Gastroesophageal sphincter (tissue), 4 donors: ENCODE results near the gene MSX1. TPM values are rescaled to one million over a fixed set of nuclear protein-coding genes. Genes with fewer than 3 reads are reported as not detected.

Source experiments
- ATAC-seq: fragments of 150-250 bp; one replicate; pipeline ENCODE4 v1.9.1; 2016; ENCODE audit warnings: mild to moderate bottlenecking, moderate library complexity
- H3K27ac ChIP-seq, 4 donors: fragments of 200-600 bp; sonication (generic) in 3 of 4; 1 replicate in 3 of 4; 2 replicates in 1 of 4; pipeline ENCODE4 v1.5.1; 2016 to 2019
- H3K27me3 ChIP-seq: fragments of 200-600 bp; sonication (generic); one replicate; pipeline ENCODE4 v1.5.1; 2019
- H3K36me3 ChIP-seq, 2 donors: fragments of 200-600 bp; sonication (generic); one replicate each; pipeline ENCODE4 v1.5.1; 2019; ENCODE audit warnings: control low read depth in 1 of 2
- H3K4me1 ChIP-seq, 3 donors: fragments of 200-600 bp; sonication (generic); 1 replicate in 2 of 3; 2 replicates in 1 of 3; pipeline ENCODE4 v1.5.1; 2016 to 2019; ENCODE audit warnings: control low read depth in 2 of 3
- H3K4me3 ChIP-seq, 2 donors: fragments of 200-600 bp; sonication (generic); one replicate each; pipeline ENCODE4 v1.5.1; 2019; ENCODE audit warnings: mild to moderate bottlenecking in 1 of 2, moderate library complexity in 1 of 2
- H3K9me3 ChIP-seq, 3 donors: fragments of 200-600 bp; sonication (generic); one replicate each; pipeline ENCODE4 v1.5.1; 2017 to 2019; ENCODE audit warnings: control low read depth in 2 of 3
- CTCF ChIP-seq, 4 experiments: fragments of 200-600 bp in 2 of 4; fragments of 450-650 bp in 2 of 4; sonication (generic) in 1 of 4; IDR thresholded peaks; one replicate each; pipeline ENCODE4 v1.5.1; 2017 to 2019; ENCODE audit warnings: antibody characterized with exemption in 4 of 4, mild to moderate bottlenecking in 2 of 4, moderate library complexity in 2 of 4
- EP300 ChIP-seq: sonication (generic); formaldehyde crosslinking; IDR thresholded peaks from one replicate; pipeline ENCODE4 v1.6.1; 2017; ENCODE audit warnings: antibody characterized with exemption, mild to moderate bottlenecking
- POLR2A ChIP-seq, 2 donors: fragments of 450-650 bp; IDR thresholded peaks; one replicate each; pipeline ENCODE4 v1.6.1; 2017; ENCODE audit warnings: antibody characterized with exemption in 2 of 2, mild to moderate bottlenecking in 2 of 2, moderate library complexity in 1 of 2
- POLR2AphosphoS5 ChIP-seq: sonication (generic); formaldehyde crosslinking; IDR thresholded peaks from one replicate; pipeline ENCODE4 v1.6.1; 2017; ENCODE audit warnings: antibody characterized with exemption
- WGBS, 2 donors: methylation state at CpG; one replicate each; pipeline ENCODE4 v1.1.5; 2018; ENCODE audit warnings: low coverage in 1 of 2; 5-methylcytosine and 5-hydroxymethylcytosine counted together
- total RNA-seq, 4 donors: library from RNA; depleted of rRNA; stranded (reverse); fragments of >200 nt; gene quantifications; one replicate each; pipeline ENCODE4 v1.1.0, GENCODE V29; 2016

The MSX1 gene
- total RNA-seq, 4 donors from 2014 or later: 2.0 to 5.3 (median 2.4) TPM

- H3K4me1 ChIP-seq: no peaks in the 10 kb centered on the region
- no peak overlapping the region for H3K4me3 ChIP-seq
- H3K9me3 ChIP-seq: peaks cover 0 to 16% (median 0%) of the 10 kb centered on the region in 3 donors
- WGBS, 2 donors: 41 to 50% methylated on average over 8 to 9 of the region's 16 CpGs
- H3K27me3 ChIP-seq: peaks cover 37% of the 10 kb centered on the region
- TF ChIP-seq CTCF (IDR thresholded peaks at IDR 0.05) (no peak), POLR2A (IDR thresholded peaks at IDR 0.05) (no peak), EP300 (no peak), POLR2AphosphoS5 (no peak)
- no peak for ATAC-seq
- H3K27ac ChIP-seq: no peak overlapping the region
- no peaks in the 10 kb centered on the region for H3K36me3 ChIP-seq
These were observed 20.3 kb upstream of the MSX1 start for GRCh38 chr4:4838936-4839810.

- peaks cover 0 to 10% (median 0%) of the 10 kb centered on the region in 3 donors for H3K9me3 ChIP-seq
- WGBS, 2 donors: 38% methylated on average over 4 of the region's 9 CpGs; no CpG with 5 or more reads in 1 of the 2 donors
- no peaks in the 10 kb centered on the region for H3K4me1 ChIP-seq
- peaks cover 48% of the 10 kb centered on the region for H3K27me3 ChIP-seq
- no peak for TF ChIP-seq POLR2AphosphoS5
- TF ChIP-seq CTCF (IDR thresholded peaks at IDR 0.05): no peak
- no peak for TF ChIP-seq EP300
- TF ChIP-seq POLR2A (IDR thresholded peaks at IDR 0.05): no peak
- no peak for ATAC-seq
- no peak overlapping the region for H3K4me3 ChIP-seq
- H3K36me3 ChIP-seq: no peaks in the 10 kb centered on the region
- no peak overlapping the region for H3K27ac ChIP-seq
These were observed 19.1 kb upstream of the MSX1 start for GRCh38 chr4:4840351-4840750.

GRCh38 chr4:4841156-4841555 lies 18.3 kb upstream of the MSX1 start:
- 83 to 92% methylated on average over 7 to 9 of the region's 9 CpGs for WGBS, 2 donors
- Histone ChIP-seq H3K27me3 (peaks cover 56% of the 10 kb centered on the region), H3K4me1 (no peaks in the 10 kb centered on the region), H3K4me3 (no peak overlapping the region), H3K9me3 (peaks cover 0 to 3% (median 0%) of the 10 kb centered on the region in 3 donors), H3K27ac (no peak overlapping the region), H3K36me3 (no peaks in the 10 kb centered on the region)
- TF ChIP-seq CTCF (IDR thresholded peaks at IDR 0.05) (no peak), POLR2AphosphoS5 (no peak), POLR2A (IDR thresholded peaks at IDR 0.05) (no peak), EP300 (no peak)
- ATAC-seq: no peak

GRCh38 chr4:4842476-4843441 lies 16.7 kb upstream of the MSX1 start:
- H3K4me3 ChIP-seq: no peak overlapping the region
- no peaks in the 10 kb centered on the region for H3K36me3 ChIP-seq
- TF ChIP-seq POLR2AphosphoS5 (no peak), CTCF (IDR thresholded peaks at IDR 0.05) (no peak), POLR2A (IDR thresholded peaks at IDR 0.05) (no peak), EP300 (no peak)
- H3K9me3 ChIP-seq: no peaks in the 10 kb centered on the region
- H3K27me3 ChIP-seq: peaks cover 72% of the 10 kb centered on the region
- no peaks in the 10 kb centered on the region for H3K4me1 ChIP-seq
- ATAC-seq: no peak
- H3K27ac ChIP-seq: no peak overlapping the region
- 85 to 87% methylated on average over 4 to 13 of the region's 15 CpGs for WGBS, 2 donors
